Activated T-helper 1 cell treated with anti-CD3 and anti-CD28 coated beads, Interleukin-2, amount 50 U/mL, for 16 hours (primary cell): Measurements from ENCODE around the gene TCEANC.

Experiments used
- DNase-seq, 2 donors: peaks; one replicate each; pipeline ENCODE4 v3.0.0-alpha.2; 2020; ENCODE audit warnings: low read depth in 1 of 2, low spot score in 1 of 2

The TCEANC gene

DNA sequence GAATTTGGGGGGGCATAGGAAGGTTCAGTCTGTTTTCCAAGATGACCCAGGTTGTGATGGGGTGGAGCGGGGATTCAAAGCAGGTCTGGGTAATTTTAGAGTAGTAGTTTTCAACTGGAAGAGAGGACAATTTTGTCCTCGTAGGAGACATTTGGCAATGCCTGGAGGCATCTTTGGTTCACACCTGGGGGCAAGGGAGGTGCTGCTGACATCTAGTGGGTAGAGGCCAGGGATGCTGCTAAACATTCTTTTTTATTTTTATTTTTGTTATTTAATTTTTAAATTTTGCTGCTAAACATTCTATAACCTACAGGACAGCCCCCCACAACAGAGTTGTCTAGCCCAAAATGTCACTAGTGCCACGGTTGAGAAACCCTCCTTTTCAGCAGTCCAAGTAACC lies 37.9 kb downstream of the TCEANC start:
- no peak for DNase-seq

DNA sequence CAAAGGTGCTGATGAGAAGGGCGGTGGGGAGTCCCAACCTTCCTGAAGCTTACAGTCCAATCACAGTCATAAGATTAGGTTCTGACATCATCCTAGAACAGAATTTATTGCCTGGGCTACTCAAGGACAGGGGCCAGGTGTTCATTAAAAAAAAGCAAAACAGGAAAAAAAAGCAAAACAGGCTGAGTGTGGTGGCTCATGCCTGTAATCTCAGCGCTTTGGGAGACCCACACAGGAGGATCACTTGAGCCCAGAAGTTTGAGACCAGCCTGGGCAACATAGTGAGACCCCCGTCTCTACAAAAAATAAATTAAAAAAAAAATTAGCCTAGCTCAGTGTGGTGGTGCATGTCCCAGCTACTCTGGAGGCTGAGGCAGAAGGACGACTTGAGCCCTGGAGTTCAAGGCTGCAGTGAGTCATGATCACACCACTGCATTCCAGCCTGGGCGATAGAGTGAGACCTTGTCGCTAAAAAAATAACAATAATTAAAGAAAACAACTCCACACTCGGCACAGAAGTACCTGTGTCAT lies 39.0 kb downstream of the TCEANC start:
- DNase-seq = no peak

DNA sequence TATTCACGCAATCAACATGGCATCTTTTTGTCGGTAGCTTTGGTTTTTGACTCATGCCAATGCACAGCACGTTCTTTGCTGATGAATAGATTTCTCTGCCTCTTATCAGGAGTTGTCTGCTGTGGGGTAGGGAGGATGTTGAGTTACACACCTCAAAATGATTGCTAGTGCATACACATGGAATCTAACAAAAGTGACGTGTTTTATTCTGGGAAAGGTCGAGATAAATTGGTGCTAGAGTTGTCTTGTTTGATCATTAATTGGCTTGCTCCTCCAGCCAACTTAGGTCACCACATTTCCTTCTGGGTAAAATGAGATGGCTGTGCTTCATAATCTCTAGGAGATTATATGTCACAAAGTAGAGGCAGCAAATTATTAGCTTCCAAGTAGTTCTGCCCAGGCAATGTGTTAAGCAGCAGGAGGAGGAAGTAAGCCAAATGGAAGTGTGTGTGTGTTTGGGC lies 39.9 kb downstream of the TCEANC start:
- DNase-seq = no peak

DNA sequence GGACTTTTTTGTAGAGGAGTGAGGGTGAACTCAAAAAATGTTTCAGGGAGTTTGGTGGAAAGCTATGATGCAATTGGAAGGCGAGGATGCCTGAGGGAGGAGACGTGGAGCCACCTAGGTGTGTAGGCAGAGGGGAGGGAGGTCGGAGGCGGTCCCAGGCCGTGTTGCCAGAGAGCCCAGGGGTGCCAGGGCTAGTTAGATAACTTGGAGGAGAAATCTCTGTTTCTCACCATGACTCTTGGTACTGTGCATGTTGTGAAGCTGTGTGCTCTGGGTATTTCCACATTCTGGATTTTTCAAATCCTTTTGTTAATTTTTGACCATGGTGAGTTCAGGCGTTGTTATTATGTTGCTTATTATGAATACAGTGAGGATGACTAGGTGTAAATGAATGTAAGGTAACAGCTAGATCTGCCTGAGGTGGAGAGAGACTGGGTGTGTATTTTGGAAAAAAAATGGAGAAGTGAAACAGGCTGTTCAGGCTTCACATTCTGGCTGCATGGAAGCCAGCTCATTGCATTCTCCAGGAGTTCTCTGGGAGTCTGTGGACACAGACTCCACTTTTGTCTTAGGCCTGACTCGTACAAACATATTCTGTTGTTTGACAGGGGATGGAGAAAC lies 40.5 kb downstream of the TCEANC start:
- DNase-seq = no peak

DNA sequence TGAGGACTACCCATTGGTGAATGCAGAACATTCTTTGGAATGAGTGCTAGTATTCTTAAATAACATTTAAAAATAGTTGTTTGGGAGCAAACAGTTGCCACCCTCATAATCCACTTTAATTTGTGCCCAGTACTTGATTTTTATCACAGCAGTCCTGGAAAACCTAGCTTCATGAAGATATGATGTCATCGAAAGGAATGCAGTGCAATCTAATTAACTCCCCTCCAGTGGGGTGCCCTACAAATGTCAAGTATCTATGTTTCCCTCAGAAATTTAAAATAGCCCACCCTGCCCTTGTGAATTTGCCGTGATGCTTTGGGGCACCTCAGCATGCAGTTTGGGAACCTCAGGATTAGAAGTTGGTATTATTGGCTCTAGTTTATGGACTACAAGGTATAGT lies 41.4 kb downstream of the TCEANC start:
- no peak for DNase-seq

DNA sequence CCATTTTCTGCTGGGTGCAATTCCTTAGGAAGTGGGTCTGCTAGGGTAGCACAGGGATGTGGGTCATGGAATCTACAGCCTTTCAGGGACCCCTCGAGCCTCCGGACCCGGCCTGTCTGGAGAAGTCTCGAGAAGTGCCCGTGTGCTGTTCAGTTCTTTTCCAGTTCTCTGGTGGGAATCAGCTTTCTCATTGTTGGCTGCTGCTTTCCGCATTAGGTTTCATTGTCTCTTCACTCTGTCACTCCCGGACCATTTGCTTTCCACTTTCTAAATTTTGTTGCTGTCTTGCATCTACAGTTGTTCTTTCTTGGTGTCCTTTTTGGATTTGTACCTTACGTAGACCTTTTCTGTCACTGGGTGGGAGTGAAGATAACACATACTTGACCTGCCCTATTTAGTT lies 42.0 kb downstream of the TCEANC start:
- no peak for DNase-seq

DNA sequence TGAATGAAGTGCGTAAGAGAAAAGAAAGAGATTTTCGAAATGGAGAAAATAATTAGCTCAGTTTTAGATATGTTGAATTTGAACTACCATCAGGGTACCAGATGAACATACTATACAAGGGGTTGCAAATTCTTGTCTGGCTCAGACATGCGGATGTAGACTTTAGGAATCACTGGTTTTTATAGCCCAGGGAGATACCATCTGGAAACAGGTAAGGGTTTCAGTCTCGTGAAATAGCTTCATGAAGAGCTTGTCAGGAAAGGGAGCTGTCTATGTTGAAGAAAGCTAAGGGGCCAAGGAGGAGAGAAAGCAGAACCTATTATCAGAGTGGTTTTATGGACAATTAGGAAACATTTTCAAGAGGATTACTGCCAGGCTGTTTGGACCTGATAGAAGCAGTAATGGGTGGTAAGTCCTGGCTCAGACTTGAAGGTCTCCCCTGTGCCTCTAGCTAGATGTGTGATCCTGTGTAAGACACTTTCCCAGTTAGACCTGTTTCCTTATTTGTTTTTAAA lies 42.7 kb downstream of the TCEANC start:
- no peak for DNase-seq

DNA sequence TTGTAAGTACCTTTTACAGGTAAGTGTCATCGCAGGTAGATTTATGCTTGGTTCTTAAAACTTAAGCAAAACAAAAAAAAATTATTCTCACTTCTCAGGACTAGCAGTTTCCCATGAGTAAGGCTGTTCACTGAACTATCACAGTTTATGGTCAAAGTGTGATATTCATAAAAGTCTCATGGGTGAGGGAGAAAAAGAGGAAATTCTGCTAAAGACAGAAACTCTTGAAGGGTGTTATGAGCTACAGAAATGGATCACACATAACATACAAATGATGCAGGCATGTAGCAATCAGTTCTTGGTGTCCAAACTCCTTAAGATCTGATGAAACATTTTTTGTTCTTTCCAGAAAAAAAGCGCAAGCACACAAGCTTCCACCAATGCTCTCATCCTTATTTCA lies 44.5 kb downstream of the TCEANC start:
- no peak for DNase-seq

DNA sequence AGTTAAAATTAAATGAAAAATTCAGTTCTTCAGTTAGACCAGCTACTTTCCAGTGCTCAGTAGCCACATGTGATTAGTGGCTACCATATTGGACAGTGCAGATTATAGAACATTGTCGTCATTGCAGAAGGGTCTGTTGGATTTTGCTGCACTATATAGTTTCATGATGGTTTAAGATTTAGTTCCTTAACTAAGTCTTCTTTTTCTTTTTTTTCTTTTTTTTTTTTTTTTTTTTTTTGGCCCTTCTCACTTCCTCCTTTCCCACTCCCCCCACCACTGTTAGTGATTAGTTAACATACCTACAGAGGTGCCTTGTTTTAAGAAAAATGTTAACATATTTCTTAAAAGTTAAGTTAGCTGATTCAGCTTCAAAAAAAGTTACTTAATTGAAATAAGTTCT lies 45.0 kb downstream of the TCEANC start:
- DNase-seq = no peak

DNA sequence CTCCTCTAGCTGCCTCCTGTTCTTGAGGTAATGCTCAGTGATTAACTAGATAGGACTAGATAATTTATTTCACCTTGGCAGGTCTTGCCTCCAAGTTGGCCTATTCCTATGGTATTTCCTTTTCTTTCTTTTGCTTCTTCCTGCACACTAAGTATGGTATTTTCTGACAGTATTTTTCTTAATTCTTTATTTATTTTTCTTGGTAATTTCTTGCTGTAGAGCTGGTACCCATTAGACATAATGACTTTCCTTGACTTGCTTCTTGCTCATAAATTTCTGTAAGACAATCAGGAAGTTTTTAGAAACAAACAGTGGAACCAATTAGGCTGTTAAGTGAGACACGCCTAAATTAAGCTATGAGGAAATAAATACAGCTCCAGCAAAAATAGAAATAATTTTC lies 45.5 kb downstream of the TCEANC start:
- DNase-seq = no peak

DNA sequence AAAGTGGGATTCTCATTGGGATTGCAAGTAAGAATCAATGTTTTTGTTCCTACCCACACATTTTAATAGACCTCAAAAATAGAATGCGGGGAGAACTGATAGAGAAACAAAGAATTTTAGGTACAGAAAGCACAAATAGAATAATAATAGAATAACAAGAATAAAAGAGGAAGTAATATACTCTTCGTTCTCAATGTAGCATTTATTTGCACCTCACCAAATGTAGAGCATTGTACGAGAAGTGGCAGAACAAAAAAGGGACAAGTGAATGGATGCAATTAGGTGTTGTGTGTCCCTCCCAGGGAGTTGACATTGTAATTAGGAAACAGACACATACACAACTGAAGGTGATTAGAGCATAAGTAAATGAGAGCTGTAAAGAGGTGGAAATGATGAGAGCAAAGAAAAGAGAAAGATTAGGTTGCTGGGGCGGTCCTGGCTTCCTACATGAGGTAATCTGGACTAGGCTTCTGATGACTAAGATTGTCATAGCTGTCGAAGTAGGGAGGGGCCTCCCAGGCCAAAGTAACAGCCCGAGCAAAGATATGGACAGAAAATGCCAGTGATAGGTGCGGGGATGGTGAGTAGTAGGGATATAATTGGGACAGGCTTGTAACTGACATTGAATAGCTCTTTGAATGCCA lies 46.4 kb downstream of the TCEANC start:
- DNase-seq = no peak

DNA sequence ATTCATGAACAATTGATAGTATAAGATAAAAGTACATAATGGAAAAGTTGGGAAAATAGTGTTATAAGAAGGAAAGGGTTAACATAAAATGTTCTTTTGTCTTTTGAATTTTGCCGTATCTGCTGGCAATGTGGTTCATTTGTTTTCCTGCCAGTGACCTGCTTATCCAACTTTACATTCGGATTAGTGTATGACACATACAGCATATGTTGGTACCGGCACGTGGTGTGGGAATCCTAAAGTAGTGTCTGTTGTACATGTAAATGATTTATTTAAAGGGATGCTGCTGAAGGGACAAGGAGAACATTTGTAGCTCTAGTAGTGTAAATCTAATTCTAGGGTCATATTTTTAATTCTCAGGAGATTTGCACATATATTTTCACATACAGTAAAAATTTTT lies 47.4 kb downstream of the TCEANC start:
- DNase-seq = no peak

DNA sequence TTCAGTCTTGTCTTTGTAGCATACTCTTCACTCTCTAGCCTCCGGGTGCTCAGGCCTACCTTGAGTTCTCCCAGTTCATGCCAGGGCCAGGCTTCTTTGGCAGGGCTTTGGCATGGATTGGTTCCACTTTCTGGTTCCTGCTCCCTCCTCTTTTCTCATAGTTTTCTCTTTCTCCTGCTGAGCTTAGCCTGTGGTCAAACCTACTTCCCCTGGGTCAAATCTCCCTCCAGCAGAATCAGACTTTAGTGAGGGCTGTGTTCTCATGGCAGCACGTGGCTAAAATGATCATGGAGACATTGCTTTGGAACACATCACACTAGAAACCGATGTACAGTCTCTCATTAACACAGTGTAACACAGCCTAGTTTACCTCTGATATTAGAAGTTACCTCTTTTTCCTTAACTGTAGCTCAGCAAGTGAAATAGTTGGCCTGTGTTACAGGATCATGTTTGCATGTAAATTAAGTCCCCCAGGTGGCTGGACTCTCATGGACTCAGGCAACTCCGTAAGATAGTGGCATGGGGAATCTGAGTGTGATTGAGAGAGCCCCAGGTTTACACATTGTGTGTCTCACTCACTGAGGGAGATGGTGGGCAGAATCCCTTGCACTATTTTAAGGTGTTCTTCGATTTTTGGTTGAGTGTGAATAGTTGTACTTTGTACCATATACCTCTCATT lies 49.3 kb downstream of the TCEANC start:
- DNase-seq = no peak

DNA sequence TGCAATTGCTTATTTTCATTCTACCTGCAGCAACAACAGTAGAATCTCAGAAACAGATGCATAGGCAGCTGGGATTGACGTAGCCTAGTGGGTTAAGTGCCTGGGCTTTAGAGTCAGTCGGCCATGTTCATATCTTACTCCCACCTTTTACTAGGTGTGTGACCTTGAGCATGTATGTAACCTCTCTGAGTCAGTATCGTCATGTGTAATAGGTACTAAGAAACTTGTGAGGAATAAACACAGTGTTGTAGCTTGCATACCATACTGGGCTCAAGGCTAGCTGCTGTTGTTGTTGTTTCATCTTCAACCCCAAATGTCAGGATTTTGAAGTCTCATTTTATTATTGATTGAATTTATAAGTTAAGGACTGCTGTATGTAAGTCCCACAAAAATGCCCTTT lies 50.2 kb downstream of the TCEANC start:
- DNase-seq = no peak

DNA sequence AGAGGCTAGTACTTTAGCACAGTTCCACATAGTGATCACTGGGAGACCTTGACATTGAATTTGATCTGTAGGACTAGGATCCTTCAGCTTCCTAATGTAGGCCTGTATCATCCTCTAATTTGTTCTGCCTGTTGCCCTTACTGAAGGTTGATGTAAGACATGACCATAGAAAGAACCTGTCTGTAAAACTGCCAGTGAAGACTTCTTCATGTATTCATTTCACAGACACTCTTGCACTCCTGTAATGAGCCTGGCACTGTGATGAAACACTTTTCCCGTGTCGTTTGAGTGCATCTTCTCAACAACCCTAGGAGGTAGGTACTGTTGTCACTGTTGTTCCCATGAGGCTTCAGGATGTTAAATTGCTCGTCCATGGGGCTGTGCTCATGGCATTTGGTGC lies 50.6 kb downstream of the TCEANC start:
- DNase-seq = no peak

DNA sequence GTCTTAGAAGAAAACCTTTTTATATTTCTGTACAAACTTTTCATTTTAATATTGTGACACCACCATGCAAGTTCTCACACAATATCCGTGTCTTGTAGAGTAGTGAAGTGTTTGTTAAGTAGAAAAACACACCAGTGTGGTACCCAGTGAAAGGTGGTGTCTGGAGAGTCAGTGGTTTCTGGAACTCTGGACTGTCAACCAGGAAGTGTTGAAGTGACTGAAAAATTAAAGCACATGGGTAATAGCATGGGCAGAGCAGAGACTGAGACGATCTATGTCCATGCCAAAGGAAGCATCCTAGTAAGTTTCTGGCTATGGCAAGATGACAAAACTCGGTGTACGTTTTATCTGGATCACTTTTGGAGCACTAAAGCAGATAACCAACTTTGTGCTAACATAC lies 58.2 kb downstream of the TCEANC start:
- no peak for DNase-seq
